BLaER1 treated with 17β-estradiol and CSF1 and Interleukin-3, amounts not matched to agents 10 nM and 100 nM (cell line): ENCODE data around the gene DAB2IP.
"Not testable (repeated sequence)": the region's sequence is repeated elsewhere in the genome, so short reads cannot be mapped to it uniquely, and the experiment has no call there.

Experiments used
- H3K27ac ChIP-seq, 11 experiments: shearing (Covaris generic); formaldehyde crosslinking; 2 replicates each; pipeline ENCODE4 v1.8.1; 2022
- H3K27me3 ChIP-seq, 11 experiments: shearing (Covaris generic); formaldehyde crosslinking; 2 replicates each; pipeline ENCODE4 v1.8.1; 2022
- H3K36me3 ChIP-seq, 11 experiments: shearing (Covaris generic); formaldehyde crosslinking; 2 replicates each; pipeline ENCODE4 v1.8.1; 2022
- H3K4me1 ChIP-seq, 10 experiments: shearing (Covaris generic); formaldehyde crosslinking; 2 replicates each; pipeline ENCODE4 v1.8.1; 2022
- H3K4me2 ChIP-seq, 11 experiments: shearing (Covaris generic); formaldehyde crosslinking; 2 replicates each; pipeline ENCODE4 v1.8.1; 2022
- H3K4me3 ChIP-seq, 10 experiments: shearing (Covaris generic); formaldehyde crosslinking; 2 replicates each; pipeline ENCODE4 v1.8.1; 2022
- H3K9ac ChIP-seq, 11 experiments: shearing (Covaris generic); formaldehyde crosslinking; 2 replicates each; pipeline ENCODE4 v1.8.1; 2022
- H3K9me3 ChIP-seq, 11 experiments: shearing (Covaris generic); formaldehyde crosslinking; replicated peaks in 1 of 11; 2 replicates each; pipeline ENCODE4 v1.8.1; 2022
- H4K20me1 ChIP-seq, 11 experiments: shearing (Covaris generic); formaldehyde crosslinking; 2 replicates each; pipeline ENCODE4 v1.8.1; 2022
- Cebpa-rat ChIP-seq, 11 experiments: shearing (Covaris generic); IDR thresholded peaks; 2 replicates each; pipeline ENCODE4 v1.8.1; 2022

DAB2IP gene

DNA sequence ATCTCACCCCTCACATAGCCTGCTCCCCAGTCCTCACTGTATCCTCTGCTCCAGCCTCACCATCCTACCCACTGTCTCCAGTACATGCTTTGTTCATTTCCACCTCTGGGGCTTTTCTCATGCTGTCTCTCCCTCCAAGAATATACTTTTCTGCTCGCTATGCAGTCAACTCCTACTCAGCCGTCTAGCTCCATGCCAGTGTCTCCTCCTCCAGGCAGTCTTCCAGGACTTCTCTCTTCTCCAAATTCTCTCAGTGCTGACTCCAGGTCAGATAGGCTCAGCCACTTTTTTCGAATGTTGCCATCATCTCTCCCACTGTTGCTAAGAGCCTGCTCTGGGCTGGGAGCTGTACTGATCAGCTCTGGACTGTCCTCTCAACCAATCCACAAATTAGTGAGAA lies 8.0 kb upstream of the DAB2IP start:
- H3K27ac ChIP-seq = no peak overlapping the region
- peaks cover 30 to 80% (median 76%) of the 10 kb centered on the region in 10 experiments for H3K4me1 ChIP-seq
- peak overlapping the region in 9 of 11 experiments; percentile 78 to 95 (median 87); a peak in 16 of 22 replicates for H3K4me2 ChIP-seq
- no peaks in the 10 kb centered on the region for H3K36me3 ChIP-seq
- TF ChIP-seq Cebpa-rat (IDR thresholded peaks at IDR 0.05) = no peak
- 0 out of 22 replicates have a peak, but pooled peaks cover 0 to 1% (median 0%) of the 10 kb centered on the region in 11 experiments for H3K27me3 ChIP-seq
- H3K9me3 ChIP-seq = peaks cover 0 to 9% (median 0%) of the 10 kb centered on the region in 11 experiments; a peak in 6 of 22 replicates
- H3K4me3 ChIP-seq = no peak overlapping the region
- H3K9ac ChIP-seq = no peak overlapping the region
- peaks cover 0 to 10% (median 0%) of the 10 kb centered on the region in 11 experiments; a peak in 3 of 22 replicates for H4K20me1 ChIP-seq

DNA sequence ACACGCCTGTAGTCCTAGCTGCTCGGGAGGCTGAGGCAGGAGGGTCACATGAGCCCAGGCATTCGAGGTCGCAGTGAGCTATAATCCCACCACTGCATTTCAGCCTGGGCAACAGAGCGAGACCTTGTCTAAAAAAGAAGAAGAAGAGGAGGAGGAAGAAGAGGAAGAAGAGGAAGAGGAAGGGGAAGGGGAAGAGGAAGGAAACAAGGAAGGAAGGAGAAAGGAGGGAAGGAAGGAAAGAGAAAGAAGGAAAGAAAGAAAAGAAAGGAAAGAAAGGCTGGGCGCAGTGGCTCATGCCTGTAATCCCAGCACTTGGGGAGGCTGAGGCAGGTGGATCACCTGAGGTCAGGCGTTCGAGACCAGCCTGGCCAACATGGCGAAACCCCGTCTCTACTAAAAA lies 7.4 kb upstream of the DAB2IP start:
- Histone ChIP-seq H4K20me1 (peaks cover 0 to 14% (median 0%) of the 10 kb centered on the region in 11 experiments; a peak in 4 of 22 replicates), H3K4me2 (peak overlapping the region in 9 of 11 experiments; percentile 78 to 95 (median 87); a peak in 17 of 22 replicates), H3K4me1 (peaks cover 29 to 80% (median 76%) of the 10 kb centered on the region in 10 experiments), H3K27ac (peak overlapping the region in 1 of 11 experiments; percentile 14; a peak in 1 of 22 replicates)
- H3K4me3 ChIP-seq, H3K9ac ChIP-seq, H3K27me3 ChIP-seq, H3K36me3 ChIP-seq, H3K9me3 ChIP-seq: not testable (repeated sequence)

DNA sequence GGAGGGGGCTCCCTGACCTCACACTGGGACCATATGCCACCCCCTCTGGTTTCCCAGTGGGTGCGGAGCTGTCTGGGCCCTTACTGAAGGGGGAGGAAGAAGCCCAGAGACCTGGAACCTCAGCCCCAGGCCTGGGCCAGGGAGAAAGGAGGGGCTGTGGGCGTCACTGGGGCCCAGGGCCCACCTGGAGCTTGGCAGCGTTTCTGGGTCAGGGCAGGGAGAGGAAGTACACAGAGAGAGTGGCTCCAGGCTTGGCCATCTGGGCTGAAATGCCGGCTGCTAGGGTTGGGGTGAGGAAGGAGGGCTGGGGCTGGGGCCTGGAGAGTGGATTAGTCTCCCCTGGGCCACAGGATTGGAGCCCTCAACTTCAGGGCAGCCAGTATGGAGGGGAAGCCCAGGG lies 6.4 kb upstream of the DAB2IP start:
- TF ChIP-seq Cebpa-rat (IDR thresholded peaks at IDR 0.05) = no peak
- H3K4me1 ChIP-seq = peaks cover 29 to 81% (median 76%) of the 10 kb centered on the region in 10 experiments
- peak overlapping the region; percentile 58 to 95 (median 85) for H3K4me2 ChIP-seq
- 0 out of 20 replicates have a peak overlapping the region, but pooled peaks of 1 of the 10 experiments have one; percentile 26 for H3K4me3 ChIP-seq
- peaks cover 0 to 14% (median 0%) of the 10 kb centered on the region in 11 experiments; a peak in 5 of 22 replicates for H4K20me1 ChIP-seq
- H3K36me3 ChIP-seq = no peaks in the 10 kb centered on the region
- H3K27me3 ChIP-seq = peaks cover 0 to 7% (median 0%) of the 10 kb centered on the region in 11 experiments; a peak in 4 of 22 replicates
- peak overlapping the region in 9 of 11 experiments; percentile 7 to 65 (median 42); a peak in 16 of 22 replicates for H3K9ac ChIP-seq
- H3K27ac ChIP-seq = peak overlapping the region in 10 of 11 experiments; percentile 17 to 74 (median 56); a peak in 18 of 22 replicates
- no peaks in the 10 kb centered on the region for H3K9me3 ChIP-seq

DNA sequence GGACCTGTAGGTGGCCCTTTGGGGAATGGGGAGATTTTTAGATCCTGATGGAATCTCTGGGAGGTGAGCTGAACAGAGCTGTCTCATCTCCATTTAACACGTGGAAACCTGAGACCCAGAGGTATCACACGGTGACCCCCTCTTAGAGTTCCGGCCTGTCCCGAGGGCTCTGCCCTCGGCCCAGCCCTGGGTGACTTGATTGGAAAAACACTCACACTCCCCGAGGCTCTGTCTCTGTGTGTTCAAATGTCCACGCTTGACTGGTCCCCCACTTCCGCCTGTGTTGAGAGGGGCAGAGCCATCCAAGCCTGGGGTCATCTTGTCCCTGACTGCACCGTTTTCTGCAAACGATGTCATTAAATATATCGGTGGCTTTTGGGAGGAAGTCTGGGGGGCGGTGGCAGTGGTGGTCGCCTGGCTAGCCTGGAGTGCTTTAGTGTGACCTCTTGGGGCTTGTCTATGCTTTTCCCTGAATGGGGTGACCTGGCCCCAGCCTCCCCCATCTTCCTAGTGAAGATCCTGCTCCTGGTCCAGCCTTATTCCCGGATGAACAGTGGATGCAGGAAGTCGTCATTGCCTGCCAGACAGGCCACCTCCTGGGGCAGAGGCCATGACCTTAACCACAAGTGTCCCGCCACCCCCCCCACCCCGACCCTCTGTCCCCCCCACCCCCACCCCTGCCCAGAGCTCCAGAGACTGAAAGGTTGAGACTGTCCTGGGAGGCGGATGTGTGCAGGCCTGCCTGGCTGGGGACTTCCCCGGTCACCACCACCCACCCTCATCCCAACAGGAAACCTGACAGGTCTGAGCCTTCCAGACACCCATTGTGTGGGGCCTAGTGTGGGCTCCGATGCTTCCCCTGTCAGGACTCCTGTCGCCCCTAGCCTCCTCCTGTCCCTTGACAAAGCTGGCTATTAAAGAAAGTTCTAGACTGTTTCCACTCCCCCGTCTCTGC lies 5.3 kb upstream of the DAB2IP start:
- peaks cover 0 to 22% (median 4%) of the 10 kb centered on the region in 11 experiments; a peak in 9 of 22 replicates for H4K20me1 ChIP-seq
- peak overlapping the region in 9 of 11 experiments; percentile 15 to 74 (median 56); a peak in 15 of 22 replicates for H3K27ac ChIP-seq
- no peaks in the 10 kb centered on the region for H3K36me3 ChIP-seq
- H3K9ac ChIP-seq = peak overlapping the region in 8 of 11 experiments; percentile 19 to 65 (median 41); a peak in 11 of 22 replicates
- TF ChIP-seq Cebpa-rat (IDR thresholded peaks at IDR 0.05) = no peak
- peak overlapping the region; percentile 58 to 95 (median 85) for H3K4me2 ChIP-seq
- H3K27me3 ChIP-seq = peaks cover 7 to 17% (median 9%) of the 10 kb centered on the region in 11 experiments; a peak in 21 of 22 replicates
- H3K4me3 ChIP-seq = peak overlapping the region in 3 of 10 experiments; percentile 1 to 26 (median 23); a peak in 3 of 20 replicates
- no peaks in the 10 kb centered on the region for H3K9me3 ChIP-seq
- H3K4me1 ChIP-seq = peaks cover 32 to 81% (median 76%) of the 10 kb centered on the region in 10 experiments

DNA sequence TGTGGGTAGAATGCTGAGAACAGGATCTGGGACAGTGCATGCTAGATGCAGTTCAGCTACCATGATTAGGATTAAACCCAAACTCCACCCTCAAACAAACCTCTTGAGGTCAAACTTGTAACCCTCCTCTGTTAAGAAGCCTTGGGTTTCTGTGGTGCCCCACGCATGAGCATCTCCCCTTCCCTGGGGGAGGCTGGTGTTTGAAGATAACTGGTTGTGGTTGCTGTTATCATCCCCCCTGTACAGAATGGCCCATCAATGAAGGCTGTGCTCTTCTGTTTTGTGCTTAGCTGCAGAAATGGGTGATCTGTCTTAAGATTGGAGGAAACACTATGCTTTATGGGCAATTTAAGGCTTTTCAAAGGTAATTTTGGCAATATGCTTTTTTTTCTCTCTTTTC lies 4.4 kb upstream of the DAB2IP start:
- TF ChIP-seq Cebpa-rat (IDR thresholded peaks at IDR 0.05) = no peak
- H4K20me1 ChIP-seq = peaks cover 0 to 23% (median 6%) of the 10 kb centered on the region in 11 experiments; a peak in 9 of 22 replicates
- H3K36me3 ChIP-seq = no peaks in the 10 kb centered on the region
- peaks cover 16 to 25% (median 17%) of the 10 kb centered on the region in 11 experiments for H3K27me3 ChIP-seq
- H3K9me3 ChIP-seq = no peaks in the 10 kb centered on the region
- H3K4me3 ChIP-seq = no peak overlapping the region
- no peak overlapping the region for H3K27ac ChIP-seq
- H3K4me1 ChIP-seq = peaks cover 40 to 86% (median 81%) of the 10 kb centered on the region in 10 experiments
- H3K9ac ChIP-seq = no peak overlapping the region
- peak overlapping the region in 10 of 11 experiments; percentile 22 to 95 (median 86); a peak in 19 of 22 replicates for H3K4me2 ChIP-seq

DNA sequence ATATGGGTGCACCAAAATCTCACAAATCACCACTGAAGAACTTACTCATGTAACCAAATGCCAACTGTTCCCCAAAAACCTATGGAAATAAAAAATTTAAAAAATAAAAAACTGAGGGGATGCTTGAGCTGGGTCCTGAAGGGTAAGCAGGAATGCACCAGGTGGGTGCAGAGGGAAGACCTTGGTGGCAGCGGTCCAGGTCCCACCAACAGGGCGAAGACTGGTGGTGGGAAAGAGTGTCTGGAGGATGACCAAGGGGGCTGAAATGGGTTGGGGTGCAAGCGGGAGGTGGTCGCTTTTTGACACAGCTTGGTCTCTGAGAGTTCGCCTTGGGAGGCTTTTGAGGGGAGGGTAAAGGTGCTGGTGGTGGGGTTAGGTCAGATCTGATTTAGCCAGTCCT lies 3.3 kb upstream of the DAB2IP start:
- Histone ChIP-seq H3K27ac (no peak overlapping the region), H4K20me1 (peaks cover 0 to 33% (median 6%) of the 10 kb centered on the region in 11 experiments; a peak in 11 of 22 replicates), H3K27me3 (peaks cover 28 to 37% (median 29%) of the 10 kb centered on the region in 11 experiments), H3K4me1 (peaks cover 49 to 92% (median 88%) of the 10 kb centered on the region in 10 experiments), H3K9ac (no peak overlapping the region), H3K4me3 (no peak overlapping the region), H3K9me3 (no peaks in the 10 kb centered on the region), H3K36me3 (no peaks in the 10 kb centered on the region), H3K4me2 (peak overlapping the region in 2 of 11 experiments; percentile 98 to 99; a peak in 2 of 22 replicates)
- no peak for TF ChIP-seq Cebpa-rat (IDR thresholded peaks at IDR 0.05)

DNA sequence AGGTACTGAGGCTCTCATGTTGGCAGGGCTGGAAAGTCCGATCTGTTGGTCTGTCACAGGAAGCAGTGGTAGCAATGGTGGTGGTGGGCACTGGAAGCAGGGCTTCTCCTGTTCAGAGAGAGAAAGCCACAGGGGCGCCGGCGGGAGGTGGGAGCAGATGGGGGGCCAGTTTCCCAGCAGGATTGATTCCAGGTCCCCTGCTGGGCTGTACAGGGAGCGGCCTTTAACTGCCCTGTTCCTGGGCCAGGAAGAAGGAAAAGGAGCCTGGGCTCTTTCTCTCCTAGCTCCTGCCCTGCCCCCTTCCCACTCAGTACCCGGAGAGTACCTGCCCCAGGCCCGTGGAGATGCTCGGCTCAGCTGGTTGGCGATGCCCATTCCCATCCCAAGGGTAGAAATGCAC lies 2.6 kb upstream of the DAB2IP start:
- peaks cover 0 to 38% (median 6%) of the 10 kb centered on the region in 11 experiments; a peak in 11 of 22 replicates for H4K20me1 ChIP-seq

DNA sequence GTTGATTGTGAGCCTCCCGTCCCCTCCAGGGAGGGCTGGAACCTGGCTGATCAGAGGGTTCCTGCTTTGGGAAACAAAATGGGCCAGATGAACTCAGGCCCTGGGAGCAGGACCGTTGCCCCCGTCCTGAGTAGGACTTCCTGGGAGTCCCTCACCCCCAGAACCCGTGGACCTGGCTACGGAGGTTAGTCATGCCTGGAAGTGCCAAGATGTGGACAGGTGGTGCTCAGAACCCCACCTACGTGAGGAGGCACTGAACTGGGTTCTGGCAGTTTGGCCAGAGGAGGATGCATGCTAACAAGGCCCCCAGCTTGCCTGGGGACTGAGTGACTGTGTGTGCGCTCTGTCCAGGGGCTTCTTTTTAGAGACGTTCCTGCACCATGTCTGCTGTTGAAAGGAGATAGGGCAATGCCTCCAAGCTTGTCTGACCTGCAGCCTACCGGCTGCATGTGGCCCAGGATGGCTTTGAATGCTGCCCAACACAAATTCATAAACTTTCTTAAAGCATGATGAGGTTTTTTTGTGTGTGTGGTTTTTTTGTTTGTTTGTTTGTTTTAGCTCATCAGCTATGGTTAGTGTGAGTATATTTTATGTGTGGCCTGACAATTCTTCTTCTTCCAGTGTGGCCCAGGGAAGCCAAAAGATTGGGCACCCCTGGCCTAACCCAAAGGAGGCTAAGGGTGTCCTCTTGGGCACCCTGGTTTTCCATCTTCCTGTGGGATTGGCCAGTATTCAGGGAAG lies 1.8 kb upstream of the DAB2IP start:
- Histone ChIP-seq H3K4me3 (no peak overlapping the region), H3K4me2 (peak overlapping the region; percentile 48 to 100 (median 97)), H3K27ac (no peak overlapping the region), H4K20me1 (peaks cover 0 to 43% (median 6%) of the 10 kb centered on the region in 11 experiments; a peak in 12 of 22 replicates), H3K27me3 (peaks cover 34 to 45% (median 37%) of the 10 kb centered on the region in 11 experiments), H3K4me1 (peaks cover 49 to 85% (median 73%) of the 10 kb centered on the region in 10 experiments), H3K9ac (no peak overlapping the region), H3K9me3 (no peaks in the 10 kb centered on the region), H3K36me3 (no peaks in the 10 kb centered on the region)
- no peak for TF ChIP-seq Cebpa-rat (IDR thresholded peaks at IDR 0.05)

More for the DNA sequence above, 2.6 kb upstream of the DAB2IP start:
- H3K4me1 ChIP-seq = peaks cover 49 to 91% (median 81%) of the 10 kb centered on the region in 10 experiments
- H3K27ac ChIP-seq = no peak overlapping the region
- no peaks in the 10 kb centered on the region for H3K9me3 ChIP-seq
- H3K27me3 ChIP-seq = peaks cover 34 to 43% (median 35%) of the 10 kb centered on the region in 11 experiments
- peak overlapping the region in 8 of 11 experiments; percentile 94 to 100 (median 98); a peak in 12 of 22 replicates for H3K4me2 ChIP-seq
- no peaks in the 10 kb centered on the region for H3K36me3 ChIP-seq
- H3K9ac ChIP-seq = no peak overlapping the region
- no peak for TF ChIP-seq Cebpa-rat (IDR thresholded peaks at IDR 0.05)
- H3K4me3 ChIP-seq = no peak overlapping the region
